Mucosa of rectum (tissue), 2 donors: Measurements from ENCODE around the gene DCTD.
"Not testable (repeated sequence)": the region's sequence is repeated elsewhere in the genome, so short reads cannot be mapped to it uniquely, and the experiment has no call there.

Experiments used
- H3K27ac ChIP-seq, 2 donors: one replicate each; pipeline ENCODE4 v1.7.0; 2013; ENCODE audit warnings: inconsistent platforms in 2 of 2, low read depth in 2 of 2, low read length in 2 of 2
- H3K27me3 ChIP-seq, 2 donors: one replicate each; pipeline ENCODE4 v1.7.0; 2013; ENCODE audit warnings: low read length in 2 of 2; ENCODE audit not compliant: control insufficient read depth in 2 of 2, insufficient read depth in 2 of 2
- H3K36me3 ChIP-seq, 2 donors: one replicate each; pipeline ENCODE4 v1.7.0; 2013; ENCODE audit warnings: low read length in 2 of 2; ENCODE audit not compliant: control insufficient read depth in 2 of 2, insufficient read depth in 2 of 2
- H3K4me1 ChIP-seq, 2 donors: one replicate each; pipeline ENCODE4 v1.7.0; 2013; ENCODE audit warnings: low read length in 2 of 2, mild to moderate bottlenecking in 1 of 2; ENCODE audit not compliant: control insufficient read depth in 2 of 2, insufficient read depth in 2 of 2
- H3K4me3 ChIP-seq, 2 donors: one replicate each; pipeline ENCODE4 v1.7.0; 2013; ENCODE audit warnings: low read length in 2 of 2
- H3K9ac ChIP-seq, 2 donors: one replicate each; pipeline ENCODE4 v1.7.0; 2013; ENCODE audit warnings: low read length in 2 of 2, low read depth in 1 of 2, mild to moderate bottlenecking in 1 of 2
- H3K9me3 ChIP-seq, 2 donors: one replicate each; pipeline ENCODE4 v1.7.0; 2013; ENCODE audit warnings: low read length in 2 of 2; ENCODE audit not compliant: control insufficient read depth in 2 of 2
- donor health status: healthy.
- donor health status: Normal muscosa, but diverticular disease.

Gene DCTD

GRCh38 chr4:182907396-182907795 is 9.8 kb downstream of the DCTD start:
- Histone ChIP-seq H3K4me3 (no peak overlapping the region), H3K27ac (no peak overlapping the region), H3K36me3 (peaks cover 32 to 34% of the 10 kb centered on the region in 2 donors), H3K4me1 (no peaks in the 10 kb centered on the region), H3K9me3 (no peaks in the 10 kb centered on the region), H3K27me3 (no peaks in the 10 kb centered on the region), H3K9ac (no peak overlapping the region)

GRCh38 chr4:182906786-182907185 is 10.4 kb downstream of the DCTD start:
- Histone ChIP-seq H3K9ac (no peak overlapping the region), H3K4me3 (no peak overlapping the region), H3K36me3 (peaks cover 32 to 34% of the 10 kb centered on the region in 2 donors), H3K27me3 (no peaks in the 10 kb centered on the region), H3K27ac (no peak overlapping the region), H3K4me1 (no peaks in the 10 kb centered on the region), H3K9me3 (no peaks in the 10 kb centered on the region)

- Histone ChIP-seq H3K4me3 (no peak overlapping the region), H3K9me3 (no peaks in the 10 kb centered on the region), H3K27me3 (no peaks in the 10 kb centered on the region), H3K27ac (no peak overlapping the region), H3K36me3 (peaks cover 22 to 26% of the 10 kb centered on the region in 2 donors), H3K4me1 (no peaks in the 10 kb centered on the region), H3K9ac (no peak overlapping the region)
Measured at GRCh38 chr4:182905038-182905437, 12.1 kb downstream of the DCTD start.

- Histone ChIP-seq H3K9me3 (no peaks in the 10 kb centered on the region), H3K4me1 (no peaks in the 10 kb centered on the region), H3K27ac (no peak overlapping the region), H3K27me3 (no peaks in the 10 kb centered on the region), H3K36me3 (peaks cover 15 to 26% of the 10 kb centered on the region in 2 donors), H3K9ac (no peak overlapping the region), H3K4me3 (no peak overlapping the region)
Measured at GRCh38 chr4:182904211-182904761, 12.9 kb downstream of the DCTD start.

GRCh38 chr4:182903013-182903412 is 14.2 kb downstream of the DCTD start:
- H3K27ac ChIP-seq = no peak overlapping the region
- H3K9me3 ChIP-seq = no peaks in the 10 kb centered on the region
- H3K4me1 ChIP-seq = no peaks in the 10 kb centered on the region
- H3K4me3 ChIP-seq = no peak overlapping the region
- no peak overlapping the region for H3K9ac ChIP-seq
- no peaks in the 10 kb centered on the region for H3K27me3 ChIP-seq
- peaks cover 18 to 29% of the 10 kb centered on the region in 2 donors for H3K36me3 ChIP-seq

- Histone ChIP-seq H3K4me1 (no peaks in the 10 kb centered on the region), H3K9me3 (no peaks in the 10 kb centered on the region), H3K27me3 (no peaks in the 10 kb centered on the region), H3K4me3 (no peak overlapping the region), H3K9ac (no peak overlapping the region), H3K36me3 (peaks cover 15 to 29% of the 10 kb centered on the region in 2 donors), H3K27ac (no peak overlapping the region)
Measured at GRCh38 chr4:182901337-182901736, 15.8 kb downstream of the DCTD start.

GRCh38 chr4:182900021-182900420 is 17.2 kb downstream of the DCTD start:
- not testable (repeated sequence) for H3K27me3 ChIP-seq, H3K27ac ChIP-seq
- H3K36me3 ChIP-seq = peaks cover 14 to 24% of the 10 kb centered on the region in 2 donors

GRCh38 chr4:182898479-182898799 is 18.7 kb downstream of the DCTD start:
- Histone ChIP-seq H3K4me1 (peaks cover 3% of the 10 kb centered on the region in 2 donors), H3K9ac (no peak overlapping the region), H3K27me3 (no peaks in the 10 kb centered on the region), H3K9me3 (no peaks in the 10 kb centered on the region), H3K4me3 (no peak overlapping the region), H3K36me3 (peaks cover 23% of the 10 kb centered on the region in 2 donors), H3K27ac (no peak overlapping the region)

More at GRCh38 chr4:182900021-182900420, 17.2 kb downstream of the DCTD start:
- not testable (repeated sequence) for H3K4me1 ChIP-seq, H3K4me3 ChIP-seq, H3K9me3 ChIP-seq, H3K9ac ChIP-seq

- Histone ChIP-seq H3K4me1 (peaks cover 3% of the 10 kb centered on the region in 2 donors), H3K36me3 (peaks cover 24 to 25% of the 10 kb centered on the region in 2 donors), H3K27ac (no peak overlapping the region), H3K9ac (no peak overlapping the region), H3K4me3 (no peak overlapping the region), H3K27me3 (no peaks in the 10 kb centered on the region), H3K9me3 (no peaks in the 10 kb centered on the region)
Measured at GRCh38 chr4:182897601-182898478, 19.3 kb downstream of the DCTD start.

GRCh38 chr4:182896421-182896820 is 20.8 kb downstream of the DCTD start:
- no peaks in the 10 kb centered on the region for H3K27me3 ChIP-seq
- H3K9me3 ChIP-seq = no peaks in the 10 kb centered on the region
- peaks cover 3% of the 10 kb centered on the region in 2 donors for H3K4me1 ChIP-seq
- no peak overlapping the region for H3K27ac ChIP-seq
- peaks cover 23 to 26% of the 10 kb centered on the region in 2 donors for H3K36me3 ChIP-seq
- H3K4me3 ChIP-seq = no peak overlapping the region
- H3K9ac ChIP-seq = no peak overlapping the region
